A549 (cell line): ENCODE data around the gene BRSK2.

Source experiments
- CBX8 ChIP-seq: fragments of 200-600 bp; sonication (generic); IDR thresholded peaks from 2 replicates; pipeline ENCODE4 v1.6.1; 2016
- POLR2AphosphoS2 ChIP-seq: conservative IDR thresholded peaks from 2 replicates; pipeline ENCODE4 v1.6.1; 2012; ENCODE audit warnings: low read length, improper control_type of control experiment, inconsistent platforms
- TF ChIP-seq, protein P1 (sequence below): fragments of >200 bp; sonication (Bioruptor Twin); formaldehyde crosslinking; IDR thresholded peaks from 3 replicates; pipeline ENCODE4 v1.5.1; 2016

DNA sequence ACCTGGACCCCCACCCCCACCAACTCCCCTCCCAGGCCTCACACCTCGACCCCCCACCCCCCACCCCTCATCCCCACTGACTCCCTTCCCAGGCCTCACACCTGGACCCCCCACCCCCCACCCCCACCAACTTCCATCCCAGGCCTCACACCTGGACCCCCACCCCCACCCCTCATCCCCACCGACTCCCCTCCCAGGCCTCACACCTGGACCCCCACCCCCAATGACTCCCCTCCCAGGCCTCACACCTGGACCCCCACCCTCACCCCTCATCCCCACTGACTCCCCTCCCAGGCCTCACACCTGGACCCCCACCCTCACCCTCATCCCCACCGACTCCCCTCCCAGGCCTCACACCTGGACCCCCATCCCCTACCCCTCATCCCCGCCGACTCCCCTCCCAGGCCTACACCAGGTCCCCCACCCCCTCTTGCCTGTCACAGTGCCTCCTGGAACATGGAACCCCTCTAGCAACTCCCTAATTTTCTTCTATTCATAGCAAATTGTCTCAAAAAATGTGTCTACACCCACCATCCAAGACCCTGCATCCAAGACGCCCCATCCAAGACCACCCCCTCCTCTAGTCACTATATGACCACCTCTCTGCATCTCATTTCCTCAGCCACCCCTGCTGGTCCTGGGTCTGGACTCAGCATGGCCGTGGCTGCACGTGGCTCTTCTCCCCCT, 36.9 kb upstream of the BRSK2 start:
- TF ChIP-seq, protein P1, sequence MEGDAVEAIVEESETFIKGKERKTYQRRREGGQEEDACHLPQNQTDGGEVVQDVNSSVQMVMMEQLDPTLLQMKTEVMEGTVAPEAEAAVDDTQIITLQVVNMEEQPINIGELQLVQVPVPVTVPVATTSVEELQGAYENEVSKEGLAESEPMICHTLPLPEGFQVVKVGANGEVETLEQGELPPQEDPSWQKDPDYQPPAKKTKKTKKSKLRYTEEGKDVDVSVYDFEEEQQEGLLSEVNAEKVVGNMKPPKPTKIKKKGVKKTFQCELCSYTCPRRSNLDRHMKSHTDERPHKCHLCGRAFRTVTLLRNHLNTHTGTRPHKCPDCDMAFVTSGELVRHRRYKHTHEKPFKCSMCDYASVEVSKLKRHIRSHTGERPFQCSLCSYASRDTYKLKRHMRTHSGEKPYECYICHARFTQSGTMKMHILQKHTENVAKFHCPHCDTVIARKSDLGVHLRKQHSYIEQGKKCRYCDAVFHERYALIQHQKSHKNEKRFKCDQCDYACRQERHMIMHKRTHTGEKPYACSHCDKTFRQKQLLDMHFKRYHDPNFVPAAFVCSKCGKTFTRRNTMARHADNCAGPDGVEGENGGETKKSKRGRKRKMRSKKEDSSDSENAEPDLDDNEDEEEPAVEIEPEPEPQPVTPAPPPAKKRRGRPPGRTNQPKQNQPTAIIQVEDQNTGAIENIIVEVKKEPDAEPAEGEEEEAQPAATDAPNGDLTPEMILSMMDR = no peak
- TF ChIP-seq POLR2AphosphoS2 (no peak), CBX8 (no peak)
